SU-DHL-6 (cell line): ENCODE measurements around the gene GRHL3.

ENCODE experiments used
- EZH2phosphoT487 ChIP-seq: fragments of 200-600 bp; sonication (generic), shearing (Covaris generic); conservative IDR thresholded peaks from 2 replicates; pipeline ENCODE4 v1.6.1; 2018; ENCODE audit warnings: mild to moderate bottlenecking, antibody characterized with exemption, low read length, moderate library complexity, mixed read lengths
- TF ChIP-seq, protein P1 (sequence below): fragments of 200-600 bp; sonication (generic); IDR thresholded peaks from one replicate; pipeline ENCODE4 v1.5.1; 2017; ENCODE audit warnings: antibody characterized with exemption, mild to moderate bottlenecking, low read length, moderate library complexity; ENCODE audit not compliant: insufficient read depth, poor library complexity, severe bottlenecking

DNA sequence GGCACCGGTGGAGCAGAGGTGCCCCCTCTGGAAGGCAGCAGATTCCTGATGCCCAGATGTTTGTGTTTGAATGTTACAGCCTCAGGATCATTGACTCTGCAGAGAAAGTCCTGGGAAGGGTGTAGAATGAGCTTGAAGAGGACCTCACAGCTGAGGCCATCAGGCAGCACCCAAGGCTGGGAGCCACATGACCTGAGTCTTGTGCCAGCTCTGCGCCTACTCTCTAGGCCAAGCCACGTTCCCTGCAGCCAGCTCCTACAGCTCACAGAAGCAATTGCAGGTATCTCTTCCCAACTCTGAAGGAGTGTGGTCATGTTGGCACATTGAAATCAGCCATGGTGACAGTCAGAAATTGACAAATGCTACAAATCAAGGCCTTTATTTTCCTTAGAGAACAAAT is 36.3 kb downstream of the GRHL3 start:
- TF ChIP-seq, protein P1, sequence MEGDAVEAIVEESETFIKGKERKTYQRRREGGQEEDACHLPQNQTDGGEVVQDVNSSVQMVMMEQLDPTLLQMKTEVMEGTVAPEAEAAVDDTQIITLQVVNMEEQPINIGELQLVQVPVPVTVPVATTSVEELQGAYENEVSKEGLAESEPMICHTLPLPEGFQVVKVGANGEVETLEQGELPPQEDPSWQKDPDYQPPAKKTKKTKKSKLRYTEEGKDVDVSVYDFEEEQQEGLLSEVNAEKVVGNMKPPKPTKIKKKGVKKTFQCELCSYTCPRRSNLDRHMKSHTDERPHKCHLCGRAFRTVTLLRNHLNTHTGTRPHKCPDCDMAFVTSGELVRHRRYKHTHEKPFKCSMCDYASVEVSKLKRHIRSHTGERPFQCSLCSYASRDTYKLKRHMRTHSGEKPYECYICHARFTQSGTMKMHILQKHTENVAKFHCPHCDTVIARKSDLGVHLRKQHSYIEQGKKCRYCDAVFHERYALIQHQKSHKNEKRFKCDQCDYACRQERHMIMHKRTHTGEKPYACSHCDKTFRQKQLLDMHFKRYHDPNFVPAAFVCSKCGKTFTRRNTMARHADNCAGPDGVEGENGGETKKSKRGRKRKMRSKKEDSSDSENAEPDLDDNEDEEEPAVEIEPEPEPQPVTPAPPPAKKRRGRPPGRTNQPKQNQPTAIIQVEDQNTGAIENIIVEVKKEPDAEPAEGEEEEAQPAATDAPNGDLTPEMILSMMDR, result no peak
- TF ChIP-seq EZH2phosphoT487, result no peak
